ENCODE data around the gene HORMAD2.

- no peak for TF ChIP-seq CTCF (conservative IDR thresholded peaks at IDR 0.05 in 1 of 2, IDR thresholded peaks at IDR 0.05 in 1 of 2; ENCODE audit: extremely low read depth in 1 of 2, insufficient read depth in 1 of 2, low read depth in 1 of 2, low read length in 2 of 2)
- no peak for TF ChIP-seq EZH2 (IDR thresholded peaks at IDR 0.05; ENCODE audit: borderline replicate concordance, low read length)
Measured at GRCh38 chr22:30205281-30206115, 125.2 kb downstream of the HORMAD2 start.
